ENCODE measurements around the gene CMYA5. TPM values are rescaled to one million over a fixed set of nuclear protein-coding genes. Genes with fewer than 3 reads are reported as not detected.

CMYA5 gene
- total and polyA plus RNA-seq, 2 of the 4 experiments (the other 2 are of a cell fraction), result 0.39 to 0.90 TPM

DNA sequence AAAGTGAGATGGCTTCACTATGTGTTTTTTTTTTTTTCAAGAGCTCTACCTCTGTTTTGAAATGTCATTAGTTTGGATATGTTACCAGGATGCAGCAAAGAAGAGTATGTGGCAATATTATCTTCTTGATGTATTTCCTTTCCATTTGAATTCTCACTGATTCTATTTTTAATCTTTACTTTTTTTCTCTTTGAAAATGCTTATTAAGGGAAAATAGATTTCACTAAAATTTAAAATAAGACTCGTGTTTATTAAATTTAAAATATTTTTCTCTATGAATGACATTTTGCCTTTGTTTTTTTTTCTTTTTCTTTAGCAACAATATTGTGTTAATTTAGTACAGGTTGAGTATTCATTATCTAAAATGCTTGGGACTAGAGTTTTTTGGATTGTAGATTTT, 48.2 kb upstream of the CMYA5 start:
- H3K4me1 ChIP-seq (ENCODE audit: control insufficient read depth, insufficient read depth, low read length), result peaks cover 5% of the 10 kb centered on the region; the same call in 1 of the 2 replicates
- no peak overlapping the region for H3K18ac ChIP-seq (ENCODE audit: low read depth, low read length)
- no peaks in the 10 kb centered on the region for H3K27me3 ChIP-seq (ENCODE audit: control insufficient read depth, insufficient read depth, low read length)
- peaks cover 14 to 31% of the 10 kb centered on the region in 2 experiments; a peak in 3 of 4 replicates for H3K79me1 ChIP-seq (ENCODE audit: low read depth in 1 of 2, low read length in 2 of 2)
- H2BK5ac ChIP-seq (ENCODE audit: low read depth, low read length, poor library complexity, severe bottlenecking), result peak overlapping the region; percentile 57
- H2BK20ac ChIP-seq (ENCODE audit: low read depth, low read length), result no peak overlapping the region
- no peak overlapping the region for H3K56ac ChIP-seq (ENCODE audit: extremely low read depth, insufficient read depth, low read length)
- BruUV-seq (replicated peaks), result no TSS peak
- H2AK5ac ChIP-seq (ENCODE audit: low read depth, low read length), result no peak overlapping the region
- H4K5ac ChIP-seq (ENCODE audit: low read depth, low read length), result no peak overlapping the region
- no peak overlapping the region for H2AK9ac ChIP-seq (replicated peaks; ENCODE audit: low read depth, low read length, poor library complexity)
- no peaks in the 10 kb centered on the region for H3K9me3 ChIP-seq (ENCODE audit: control insufficient read depth, insufficient read depth, low read length)
- no CpG with 5 or more reads among the region's 1 CpG for WGBS, 2 experiments (ENCODE audit: extremely low coverage in 2 of 2, insufficient read length in 1 of 2)
- H3K23ac ChIP-seq (ENCODE audit: low read depth, low read length), result no peak overlapping the region
- no peak overlapping the region for H3K27ac ChIP-seq (ENCODE audit: insufficient read depth, low read length)
- ATAC-seq (ENCODE audit: low read depth), result no peak
- H4K91ac ChIP-seq (ENCODE audit: insufficient read depth, low read depth, low read length), result no peak overlapping the region
- H4K8ac ChIP-seq (ENCODE audit: low read depth in 2 of 2, low read length in 2 of 2), result no peak overlapping the region
- no peak overlapping the region for H3K14ac ChIP-seq (replicated peaks; ENCODE audit: low read depth, low read length)
- H2BK15ac ChIP-seq (ENCODE audit: low read depth, low read length), result no peak overlapping the region
- H4K20me1 ChIP-seq (ENCODE audit: insufficient read depth, low read length), result peaks cover 12% of the 10 kb centered on the region; the same call in 1 of the 2 replicates
- no peak overlapping the region for H2BK120ac ChIP-seq (ENCODE audit: low read depth, low read length)
- no peak overlapping the region for H3K4me3 ChIP-seq (ENCODE audit: insufficient read depth, low read depth, low read length)
- no peak for DNase-seq
- H2AFZ ChIP-seq (replicated peaks; ENCODE audit: low read length, poor library complexity), result no peak overlapping the region
- dilution Hi-C loops (cut with HindIII; ENCODE audit: low sequenced_read_pairs, unreplicated experiment), result no loop called here
- H3K9me1 ChIP-seq (ENCODE audit: insufficient read depth, low read length), result no peaks in the 10 kb centered on the region
- TF ChIP-seq CEBPB (IDR thresholded peaks at IDR 0.05; ENCODE audit: low read depth, low read length), result peak; percentile 12; the same call in 1 of the 2 replicates
- TF ChIP-seq RAD21 (IDR thresholded peaks at IDR 0.05; ENCODE audit: low read length), result no peak
- TF ChIP-seq RFX5 (IDR thresholded peaks at IDR 0.05; ENCODE audit: low read depth, low read length), result no peak
- H3K9ac ChIP-seq (ENCODE audit: low read depth, low read length), result no peak overlapping the region
- in situ Hi-C loops (cut with MboI; ENCODE audit: low sequenced_read_pairs), result no loop called here
- no peak overlapping the region for H3K4ac ChIP-seq (ENCODE audit: low read depth, low read length)
- peaks cover 13% of the 10 kb centered on the region for H3K36me3 ChIP-seq (ENCODE audit: control insufficient read depth, insufficient read depth, low read length)
- H3K4me2 ChIP-seq (ENCODE audit: low read depth, low read length), result peak overlapping the region; percentile 44; the same call in 1 of the 2 replicates
- ChIA-PET CTCF (no interaction called here), POLR2A (ENCODE audit: unreplicated experiment) (no interaction called here)
- intact Hi-C loops (cut with micrococcal nuclease), result no loop called here
